Mesothelial cell of epicardium (in vitro differentiated cells): ENCODE results near the gene MIX23. TPM values are rescaled to one million over a fixed set of nuclear protein-coding genes. Genes with fewer than 3 reads are reported as not detected.

Experiments
- DNase-seq, 2 experiments: peaks; one replicate each; pipeline ENCODE4 v3.0.0; 2021; ENCODE audit warnings: low spot score in 2 of 2; ENCODE audit not compliant: unreplicated experiment in 2 of 2
- H3K27ac Mint-ChIP-seq: 2 replicates; pipeline ENCODE4 v1.8.0; 2021; ENCODE audit warnings: mixed read lengths
- H3K27me3 Mint-ChIP-seq: 2 replicates; pipeline ENCODE4 v1.8.0; 2021; ENCODE audit warnings: low read depth, mixed read lengths
- H3K36me3 Mint-ChIP-seq: 2 replicates; pipeline ENCODE4 v1.8.0; 2021; ENCODE audit warnings: mixed read lengths
- H3K4me1 Mint-ChIP-seq: 2 replicates; pipeline ENCODE4 v1.8.0; 2021; ENCODE audit warnings: mixed read lengths
- H3K4me3 Mint-ChIP-seq: 2 replicates; pipeline ENCODE4 v1.8.0; 2021; ENCODE audit warnings: mild to moderate bottlenecking, moderate library complexity, mixed read lengths
- H3K9me3 Mint-ChIP-seq: 2 replicates; pipeline ENCODE4 v1.8.0; 2021; ENCODE audit warnings: mixed read lengths
- total RNA-seq: library from RNA; stranded (reverse); gene quantifications from 3 replicates; pipeline ENCODE4 v1.2.1, GENCODE V29; 2021
- TF ChIP-seq, protein P1 (sequence below): fragments of 200-600 bp; sonication (generic); IDR thresholded peaks from one replicate; pipeline ENCODE4 v1.5.0; 2021; ENCODE audit warnings: antibody characterized with exemption; ENCODE audit not compliant: unreplicated experiment

MIX23 gene
- total RNA-seq, 1 donor from 2014 or later = 29.8 TPM

DNA sequence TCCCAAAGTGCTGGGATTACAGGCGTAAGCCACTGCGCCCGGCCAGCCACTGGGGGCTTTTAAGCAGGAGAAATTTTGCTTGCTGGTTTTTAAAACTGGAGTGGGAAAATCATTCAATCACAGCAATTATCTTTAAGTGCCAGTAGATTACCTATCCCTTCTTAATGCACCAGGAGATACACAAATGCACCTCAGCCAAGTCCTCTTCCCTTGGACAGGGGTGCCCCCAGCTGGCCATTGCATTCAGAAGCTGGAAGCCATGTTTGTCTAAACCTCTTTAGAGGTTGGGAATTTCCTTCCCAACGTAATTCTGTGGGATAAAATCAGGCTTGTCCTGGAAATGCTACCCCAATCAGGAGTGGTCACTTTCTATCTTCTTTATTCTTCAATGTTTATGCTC lies 26.6 kb downstream of the MIX23 start:
- H3K27ac Mint-ChIP-seq = no peak overlapping the region
- DNase-seq = no peak
- peaks cover 13% of the 10 kb centered on the region for H3K4me1 Mint-ChIP-seq
- H3K36me3 Mint-ChIP-seq = peaks cover 9% of the 10 kb centered on the region
- H3K4me3 Mint-ChIP-seq = no peak overlapping the region
- no peaks in the 10 kb centered on the region for H3K9me3 Mint-ChIP-seq
- TF ChIP-seq, protein P1, sequence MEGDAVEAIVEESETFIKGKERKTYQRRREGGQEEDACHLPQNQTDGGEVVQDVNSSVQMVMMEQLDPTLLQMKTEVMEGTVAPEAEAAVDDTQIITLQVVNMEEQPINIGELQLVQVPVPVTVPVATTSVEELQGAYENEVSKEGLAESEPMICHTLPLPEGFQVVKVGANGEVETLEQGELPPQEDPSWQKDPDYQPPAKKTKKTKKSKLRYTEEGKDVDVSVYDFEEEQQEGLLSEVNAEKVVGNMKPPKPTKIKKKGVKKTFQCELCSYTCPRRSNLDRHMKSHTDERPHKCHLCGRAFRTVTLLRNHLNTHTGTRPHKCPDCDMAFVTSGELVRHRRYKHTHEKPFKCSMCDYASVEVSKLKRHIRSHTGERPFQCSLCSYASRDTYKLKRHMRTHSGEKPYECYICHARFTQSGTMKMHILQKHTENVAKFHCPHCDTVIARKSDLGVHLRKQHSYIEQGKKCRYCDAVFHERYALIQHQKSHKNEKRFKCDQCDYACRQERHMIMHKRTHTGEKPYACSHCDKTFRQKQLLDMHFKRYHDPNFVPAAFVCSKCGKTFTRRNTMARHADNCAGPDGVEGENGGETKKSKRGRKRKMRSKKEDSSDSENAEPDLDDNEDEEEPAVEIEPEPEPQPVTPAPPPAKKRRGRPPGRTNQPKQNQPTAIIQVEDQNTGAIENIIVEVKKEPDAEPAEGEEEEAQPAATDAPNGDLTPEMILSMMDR = no peak
- H3K27me3 Mint-ChIP-seq = no peaks in the 10 kb centered on the region

DNA sequence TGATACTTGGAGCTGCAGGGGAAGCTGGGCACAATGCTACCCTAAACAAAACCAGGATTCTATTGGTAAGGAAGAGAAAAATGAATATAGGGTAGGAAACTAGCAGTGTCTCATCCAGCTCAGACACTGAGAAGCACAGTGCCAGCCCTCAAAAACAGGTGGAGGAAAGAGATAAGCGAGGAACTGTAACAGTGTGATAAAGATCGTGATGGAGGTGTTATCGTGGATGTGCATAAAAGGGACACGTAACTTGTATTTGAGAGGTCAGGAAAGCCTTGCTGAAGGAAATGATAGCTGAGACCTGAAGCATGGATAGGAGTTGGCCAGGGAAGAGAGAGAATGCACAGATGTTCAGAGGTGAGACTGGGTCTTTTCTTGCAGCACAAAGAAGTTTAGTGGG lies 27.4 kb downstream of the MIX23 start:
- no peak for DNase-seq
- H3K27ac Mint-ChIP-seq = no peak overlapping the region
- no peaks in the 10 kb centered on the region for H3K9me3 Mint-ChIP-seq
- no peak overlapping the region for H3K4me3 Mint-ChIP-seq
- TF ChIP-seq, protein P1 = no peak
- peaks cover 13% of the 10 kb centered on the region for H3K4me1 Mint-ChIP-seq
- H3K27me3 Mint-ChIP-seq = no peaks in the 10 kb centered on the region
- H3K36me3 Mint-ChIP-seq = peaks cover 9% of the 10 kb centered on the region

DNA sequence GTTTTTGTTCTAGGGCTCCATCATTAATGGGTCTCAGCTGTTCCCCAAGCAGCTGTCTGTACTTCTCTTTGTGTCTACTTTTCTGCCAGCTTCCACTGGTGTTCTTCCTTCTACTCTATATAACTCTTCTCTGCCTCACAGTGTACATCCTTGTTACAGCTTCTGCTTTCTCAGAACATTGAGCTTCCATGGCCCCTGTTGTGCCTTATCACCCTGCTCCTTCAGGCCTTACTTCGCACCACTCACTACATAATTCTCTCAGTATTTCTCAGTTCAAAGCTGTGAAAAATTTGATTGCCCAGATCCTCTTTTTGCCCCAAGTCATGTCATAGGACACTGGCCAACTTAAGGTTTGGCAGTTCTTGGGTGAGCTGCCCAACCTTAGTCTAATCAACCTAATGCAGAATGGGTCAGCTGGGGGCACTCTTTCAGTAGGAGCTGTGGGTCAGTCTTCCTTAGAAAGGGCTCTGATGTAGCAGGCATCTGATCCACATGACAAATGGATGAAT lies 29.1 kb downstream of the MIX23 start:
- Mint-ChIP-seq H3K4me1 (peaks cover 13% of the 10 kb centered on the region), H3K4me3 (no peak overlapping the region), H3K27me3 (no peaks in the 10 kb centered on the region), H3K9me3 (no peaks in the 10 kb centered on the region), H3K36me3 (peaks cover 7% of the 10 kb centered on the region), H3K27ac (no peak overlapping the region)
- TF ChIP-seq, protein P1 = no peak
- no peak for DNase-seq

DNA sequence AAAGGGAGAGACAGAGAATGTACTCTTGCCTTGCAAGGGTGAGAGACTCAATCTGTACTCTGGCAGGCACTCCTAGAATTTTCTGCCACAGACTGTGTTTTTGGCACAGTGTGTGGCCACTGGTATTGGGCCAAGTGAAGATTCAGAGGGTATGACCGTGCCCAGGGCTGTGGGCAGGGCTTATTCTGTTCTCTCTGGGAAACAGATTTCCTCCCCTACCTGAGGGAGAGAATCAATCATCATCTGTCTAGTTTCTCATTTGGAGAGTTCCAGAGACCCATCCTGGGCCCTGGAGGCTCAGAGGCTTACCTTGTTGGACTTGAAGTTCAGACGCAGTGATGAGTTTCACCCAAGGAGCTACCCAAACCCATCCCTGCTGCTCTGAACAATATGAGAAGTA lies 29.8 kb downstream of the MIX23 start:
- DNase-seq = no peak
- Mint-ChIP-seq H3K4me3 (no peak overlapping the region), H3K27ac (no peak overlapping the region), H3K4me1 (peaks cover 8% of the 10 kb centered on the region), H3K9me3 (no peaks in the 10 kb centered on the region), H3K36me3 (peaks cover under 1% of the 10 kb centered on the region), H3K27me3 (no peaks in the 10 kb centered on the region)
- TF ChIP-seq, protein P1 = no peak

DNA sequence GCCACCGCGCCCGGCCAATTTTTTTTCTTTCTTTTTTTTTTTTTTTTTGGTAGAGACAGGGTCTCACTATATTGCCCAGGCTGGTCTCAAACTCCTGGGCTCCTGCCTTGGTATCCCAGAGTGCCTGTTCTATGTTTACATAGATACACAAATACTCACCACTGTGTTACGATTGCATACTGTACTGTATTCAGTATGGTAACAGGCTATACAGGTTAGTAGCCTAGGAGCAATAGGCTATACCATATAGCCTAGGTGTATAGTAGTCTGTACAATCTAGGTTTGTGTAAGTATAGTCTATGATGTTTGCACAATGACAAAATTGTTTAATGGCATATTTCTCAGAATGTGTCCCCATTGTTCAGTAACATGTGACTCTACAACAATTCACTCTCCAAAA lies 31.4 kb downstream of the MIX23 start:
- Mint-ChIP-seq H3K27me3 (no peaks in the 10 kb centered on the region), H3K27ac (no peak overlapping the region), H3K36me3 (no peaks in the 10 kb centered on the region), H3K4me1 (no peaks in the 10 kb centered on the region), H3K9me3 (peaks cover 10% of the 10 kb centered on the region), H3K4me3 (no peak overlapping the region)
- DNase-seq = no peak
- TF ChIP-seq, protein P1 = no peak
